ENCODE data around the gene RNF7. TPM values are rescaled to one million over a fixed set of nuclear protein-coding genes. Genes with fewer than 3 reads are reported as not detected.

RNF7 gene
- total RNA-seq, 4 donors from 2014 or later: 92.1 to 113 (median 106) TPM

DNA sequence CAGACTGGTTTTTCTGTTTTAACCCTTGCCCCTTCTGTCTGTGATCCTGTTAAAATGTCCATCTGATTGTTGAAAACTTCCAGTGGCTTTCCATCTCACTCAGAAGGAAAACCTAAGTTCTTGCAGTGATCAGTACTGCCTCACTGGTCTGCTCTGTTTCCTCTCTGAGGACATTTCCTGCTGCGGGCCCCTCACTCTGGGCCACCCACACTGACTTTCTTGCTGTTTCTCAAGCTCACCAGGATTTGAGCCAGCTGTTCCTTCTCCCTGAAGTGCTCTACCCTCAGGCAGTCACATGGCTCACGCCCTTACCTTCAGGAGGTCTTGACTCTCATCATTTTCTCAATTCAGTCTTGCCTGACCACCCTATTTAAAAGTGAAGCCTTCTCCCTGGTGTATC, 26.9 kb downstream of the RNF7 start:
- ATAC-seq (no peak), DNase-seq (no peak)
- TF ChIP-seq CTCF (IDR thresholded peaks at IDR 0.05 in 4 of 5, conservative IDR thresholded peaks at IDR 0.05 in 1 of 5) (no peak), POLR2A (IDR thresholded peaks at IDR 0.05) (no peak)
- H3K27me3 ChIP-seq: no peaks in the 10 kb centered on the region
- H3K4me3 ChIP-seq: no peak overlapping the region
- H3K4me1 ChIP-seq: no peaks in the 10 kb centered on the region
- in situ Hi-C loops (cut with MboI; ENCODE audit: low sequenced_read_pairs in 4 of 4): no loop called here
- no peak overlapping the region for H3K27ac ChIP-seq
- no peaks in the 10 kb centered on the region for H3K9me3 ChIP-seq
- intact Hi-C loops (cut with DNase I; ENCODE audit: low total_unique reads): no loop called here
- no peaks in the 10 kb centered on the region for H3K36me3 ChIP-seq

DNA sequence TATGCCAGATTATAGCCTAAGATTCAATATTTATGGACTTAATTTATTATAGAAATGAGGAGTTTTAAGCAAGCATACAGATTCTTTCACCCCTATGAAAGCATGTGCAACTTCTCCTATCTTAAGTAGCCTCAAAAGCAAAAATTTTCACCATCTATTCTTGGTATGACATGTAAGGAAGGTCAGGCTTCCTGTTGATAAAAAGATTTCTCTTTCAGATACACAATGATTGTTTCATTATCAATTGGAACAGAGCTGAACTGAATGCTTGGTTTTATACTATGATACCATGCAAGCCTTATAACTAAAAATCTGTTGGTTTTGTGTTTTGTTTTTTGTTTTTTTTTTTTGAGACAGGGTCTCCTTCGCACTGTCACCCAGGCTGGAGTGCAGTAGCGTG, 29.0 kb downstream of the RNF7 start:
- in situ Hi-C loops (cut with MboI; ENCODE audit: low sequenced_read_pairs in 4 of 4) (no loop called here), intact Hi-C loops (cut with DNase I; ENCODE audit: low total_unique reads) (no loop called here)
- Histone ChIP-seq H3K27ac (no peak overlapping the region), H3K9me3 (no peaks in the 10 kb centered on the region), H3K4me3 (no peak overlapping the region), H3K27me3 (no peaks in the 10 kb centered on the region), H3K36me3 (no peaks in the 10 kb centered on the region), H3K4me1 (no peaks in the 10 kb centered on the region)
- DNase-seq: no peak
- TF ChIP-seq POLR2A (IDR thresholded peaks at IDR 0.05) (no peak), CTCF (IDR thresholded peaks at IDR 0.05 in 4 of 5, conservative IDR thresholded peaks at IDR 0.05 in 1 of 5) (no peak)
- no peak for ATAC-seq

GRCh38 chr3:141769221-141769894, 31.3 kb downstream of the RNF7 start:
- TF ChIP-seq POLR2A (IDR thresholded peaks at IDR 0.05): no peak
- TF ChIP-seq CTCF (IDR thresholded peaks at IDR 0.05 in 4 of 5, conservative IDR thresholded peaks at IDR 0.05 in 1 of 5): no peak
- Histone ChIP-seq H3K4me3 (no peak overlapping the region), H3K36me3 (no peaks in the 10 kb centered on the region), H3K27ac (no peak overlapping the region), H3K27me3 (no peaks in the 10 kb centered on the region), H3K9me3 (no peaks in the 10 kb centered on the region), H3K4me1 (no peaks in the 10 kb centered on the region)
- intact Hi-C loops (cut with DNase I; ENCODE audit: low total_unique reads): no loop called here
- no peak for DNase-seq
- in situ Hi-C loops (cut with MboI; ENCODE audit: low sequenced_read_pairs in 4 of 4): no loop called here
- ATAC-seq: no peak

GRCh38 chr3:141773676-141774075, 35.6 kb downstream of the RNF7 start:
- intact Hi-C loops (cut with DNase I; ENCODE audit: low total_unique reads): no loop called here
- TF ChIP-seq CTCF (IDR thresholded peaks at IDR 0.05 in 4 of 5, conservative IDR thresholded peaks at IDR 0.05 in 1 of 5): no peak
- TF ChIP-seq POLR2A (IDR thresholded peaks at IDR 0.05): no peak
- in situ Hi-C loops (cut with MboI; ENCODE audit: low sequenced_read_pairs in 4 of 4): no loop called here
- Histone ChIP-seq H3K4me1 (no peaks in the 10 kb centered on the region), H3K27ac (no peak overlapping the region), H3K36me3 (no peaks in the 10 kb centered on the region), H3K9me3 (no peaks in the 10 kb centered on the region), H3K27me3 (no peaks in the 10 kb centered on the region), H3K4me3 (no peak overlapping the region)
- DNase-seq (no peak), ATAC-seq (no peak)

- Histone ChIP-seq H3K36me3 (no peaks in the 10 kb centered on the region), H3K27me3 (no peaks in the 10 kb centered on the region), H3K4me3 (no peak overlapping the region), H3K27ac (no peak overlapping the region), H3K9me3 (no peaks in the 10 kb centered on the region), H3K4me1 (no peaks in the 10 kb centered on the region)
- ATAC-seq (no peak), DNase-seq (no peak)
- in situ Hi-C loops (cut with MboI; ENCODE audit: low sequenced_read_pairs in 4 of 4): no loop called here
- intact Hi-C loops (cut with DNase I; ENCODE audit: low total_unique reads): no loop called here
- TF ChIP-seq POLR2A (IDR thresholded peaks at IDR 0.05) (no peak), CTCF (IDR thresholded peaks at IDR 0.05 in 4 of 5, conservative IDR thresholded peaks at IDR 0.05 in 1 of 5) (no peak)
Observed at GRCh38 chr3:141776376-141776775, 38.3 kb downstream of the RNF7 start.
